Testis (tissue), 3 donors: ENCODE results near the gene TBC1D22A. TPM values are rescaled to one million over a fixed set of nuclear protein-coding genes. Genes with fewer than 3 reads are reported as not detected.

Experiments used
- DNase-seq: peaks from one replicate; pipeline ENCODE4 v3.0.0-alpha.2; 2019
- H3K27ac ChIP-seq, 2 donors: fragments of 200-600 bp; sonication (generic); one replicate each; pipeline ENCODE4 v1.5.1; 2019
- H3K27me3 ChIP-seq: fragments of 200-600 bp; sonication (generic); one replicate; pipeline ENCODE4 v1.5.1; 2019
- H3K36me3 ChIP-seq: fragments of 200-600 bp; sonication (generic); one replicate; pipeline ENCODE4 v1.5.1; 2017; ENCODE audit warnings: low read depth; ENCODE audit errors: missing control alignments
- H3K4me1 ChIP-seq: fragments of 200-600 bp; sonication (generic); one replicate; pipeline ENCODE4 v1.5.1; 2019
- H3K4me3 ChIP-seq, 2 donors: fragments of 200-600 bp; sonication (generic); one replicate each; pipeline ENCODE4 v1.5.1; 2017 to 2019
- H3K9me3 ChIP-seq: fragments of 200-600 bp; sonication (generic); one replicate; pipeline ENCODE4 v1.5.1; 2017
- POLR2A ChIP-seq: fragments of 450-650 bp; IDR thresholded peaks from one replicate; pipeline ENCODE4 v1.6.1; 2017; ENCODE audit warnings: antibody characterized with exemption, mild to moderate bottlenecking, moderate library complexity
- WGBS, 2 donors: methylation state at CpG; one replicate each; pipeline ENCODE4 v1.1.5; 2018; 5-methylcytosine and 5-hydroxymethylcytosine counted together
- intact Hi-C: fragments of 100-400 bp; cut with DNase I; formaldehyde crosslinking; loops from one replicate; pipeline ENCODE4 v1.15.1; 2023; ENCODE audit warnings: low total_unique reads
- polyA plus RNA-seq: library from polyadenylated mRNA; stranded (reverse); fragments of 350-450 nt; fragmentation: Illumina TruSeq; extraction: RNeasy Lipid Tissue Mini Kit (QIAGEN cat#74804); gene quantifications from one replicate; pipeline ENCODE4 v1.2.3, GENCODE V29; 2014; ENCODE audit warnings: low read depth, low replicate concordance; ENCODE audit not compliant: insufficient read depth
- total RNA-seq, 2 donors: library from RNA; depleted of rRNA; stranded (reverse); fragments of >200 nt; gene quantifications; one replicate each; pipeline ENCODE4 v1.2.3, GENCODE V29; 2016
- TF ChIP-seq, protein P1 (sequence below), 3 experiments: fragments of 450-650 bp in 2 of 3; fragments of 200-600 bp in 1 of 3; sonication (generic) in 1 of 3; IDR thresholded peaks; one replicate each; pipeline ENCODE4 v1.5.1; 2016 to 2019; ENCODE audit warnings: antibody characterized with exemption in 3 of 3, mild to moderate bottlenecking in 2 of 3, moderate library complexity in 1 of 3

The TBC1D22A gene
- total and polyA plus RNA-seq, 3 donors from 2014 or later: 16.6 to 32.8 (median 28.5) TPM

DNA sequence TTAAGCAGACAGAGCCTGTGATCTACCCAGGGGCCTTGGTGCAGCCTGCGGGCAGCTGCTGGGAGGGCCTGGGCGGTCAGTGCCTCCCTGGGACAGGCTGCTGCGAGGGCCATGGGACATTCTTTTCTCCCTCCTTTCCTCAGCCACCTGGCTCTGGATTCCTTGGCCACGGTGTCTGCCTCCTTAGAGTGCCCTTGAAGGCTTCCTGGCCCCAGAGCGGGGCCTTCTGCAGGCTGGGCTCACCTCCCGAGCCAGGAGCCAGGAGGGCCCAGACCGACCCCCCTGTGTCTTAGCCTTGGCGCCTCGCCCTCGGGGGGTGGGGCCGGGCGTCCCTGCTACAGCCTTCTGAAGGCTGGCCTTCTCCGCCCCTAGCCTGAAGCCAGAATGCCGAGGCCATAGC is 231.2 kb downstream of the TBC1D22A start:
- H3K4me3 ChIP-seq: no peak overlapping the region
- no peaks in the 10 kb centered on the region for H3K9me3 ChIP-seq
- H3K36me3 ChIP-seq: no peaks in the 10 kb centered on the region
- intact Hi-C loops: no loop called here
- no peak for TF ChIP-seq POLR2A
- TF ChIP-seq, protein P1, sequence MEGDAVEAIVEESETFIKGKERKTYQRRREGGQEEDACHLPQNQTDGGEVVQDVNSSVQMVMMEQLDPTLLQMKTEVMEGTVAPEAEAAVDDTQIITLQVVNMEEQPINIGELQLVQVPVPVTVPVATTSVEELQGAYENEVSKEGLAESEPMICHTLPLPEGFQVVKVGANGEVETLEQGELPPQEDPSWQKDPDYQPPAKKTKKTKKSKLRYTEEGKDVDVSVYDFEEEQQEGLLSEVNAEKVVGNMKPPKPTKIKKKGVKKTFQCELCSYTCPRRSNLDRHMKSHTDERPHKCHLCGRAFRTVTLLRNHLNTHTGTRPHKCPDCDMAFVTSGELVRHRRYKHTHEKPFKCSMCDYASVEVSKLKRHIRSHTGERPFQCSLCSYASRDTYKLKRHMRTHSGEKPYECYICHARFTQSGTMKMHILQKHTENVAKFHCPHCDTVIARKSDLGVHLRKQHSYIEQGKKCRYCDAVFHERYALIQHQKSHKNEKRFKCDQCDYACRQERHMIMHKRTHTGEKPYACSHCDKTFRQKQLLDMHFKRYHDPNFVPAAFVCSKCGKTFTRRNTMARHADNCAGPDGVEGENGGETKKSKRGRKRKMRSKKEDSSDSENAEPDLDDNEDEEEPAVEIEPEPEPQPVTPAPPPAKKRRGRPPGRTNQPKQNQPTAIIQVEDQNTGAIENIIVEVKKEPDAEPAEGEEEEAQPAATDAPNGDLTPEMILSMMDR (IDR thresholded peaks at IDR 0.05): no peak
- whole genome bisulfite sequencing, 2 donors: 40 to 55% methylated on average over 10 to 14 of the region's 14 CpGs
- no peak overlapping the region for H3K27ac ChIP-seq
- peaks cover 9% of the 10 kb centered on the region for H3K4me1 ChIP-seq
- H3K27me3 ChIP-seq: no peaks in the 10 kb centered on the region
- DNase-seq: no peak

GRCh38 chr22:46994265-46994664 is 231.8 kb downstream of the TBC1D22A start:
- intact Hi-C loops: no loop called here
- no peaks in the 10 kb centered on the region for H3K36me3 ChIP-seq
- no peak overlapping the region for H3K4me3 ChIP-seq
- 80 to 82% methylated on average over 6 to 11 of the region's 11 CpGs for WGBS, 2 donors
- no peaks in the 10 kb centered on the region for H3K27me3 ChIP-seq
- peaks cover 9% of the 10 kb centered on the region for H3K4me1 ChIP-seq
- DNase-seq: no peak
- H3K9me3 ChIP-seq: no peaks in the 10 kb centered on the region
- TF ChIP-seq, protein P1 (IDR thresholded peaks at IDR 0.05): no peak
- no peak for TF ChIP-seq POLR2A
- no peak overlapping the region for H3K27ac ChIP-seq

GRCh38 chr22:46994983-46995382 is 232.5 kb downstream of the TBC1D22A start:
- no peaks in the 10 kb centered on the region for H3K27me3 ChIP-seq
- 88 to 90% methylated on average over 12 to 13 of the region's 13 CpGs for WGBS, 2 donors
- H3K9me3 ChIP-seq: no peaks in the 10 kb centered on the region
- no peak for TF ChIP-seq POLR2A
- TF ChIP-seq, protein P1 (IDR thresholded peaks at IDR 0.05): no peak
- no peak overlapping the region for H3K27ac ChIP-seq
- no peak for DNase-seq
- intact Hi-C loops: no loop called here
- H3K4me1 ChIP-seq: peaks cover 9% of the 10 kb centered on the region
- no peaks in the 10 kb centered on the region for H3K36me3 ChIP-seq
- no peak overlapping the region for H3K4me3 ChIP-seq

DNA sequence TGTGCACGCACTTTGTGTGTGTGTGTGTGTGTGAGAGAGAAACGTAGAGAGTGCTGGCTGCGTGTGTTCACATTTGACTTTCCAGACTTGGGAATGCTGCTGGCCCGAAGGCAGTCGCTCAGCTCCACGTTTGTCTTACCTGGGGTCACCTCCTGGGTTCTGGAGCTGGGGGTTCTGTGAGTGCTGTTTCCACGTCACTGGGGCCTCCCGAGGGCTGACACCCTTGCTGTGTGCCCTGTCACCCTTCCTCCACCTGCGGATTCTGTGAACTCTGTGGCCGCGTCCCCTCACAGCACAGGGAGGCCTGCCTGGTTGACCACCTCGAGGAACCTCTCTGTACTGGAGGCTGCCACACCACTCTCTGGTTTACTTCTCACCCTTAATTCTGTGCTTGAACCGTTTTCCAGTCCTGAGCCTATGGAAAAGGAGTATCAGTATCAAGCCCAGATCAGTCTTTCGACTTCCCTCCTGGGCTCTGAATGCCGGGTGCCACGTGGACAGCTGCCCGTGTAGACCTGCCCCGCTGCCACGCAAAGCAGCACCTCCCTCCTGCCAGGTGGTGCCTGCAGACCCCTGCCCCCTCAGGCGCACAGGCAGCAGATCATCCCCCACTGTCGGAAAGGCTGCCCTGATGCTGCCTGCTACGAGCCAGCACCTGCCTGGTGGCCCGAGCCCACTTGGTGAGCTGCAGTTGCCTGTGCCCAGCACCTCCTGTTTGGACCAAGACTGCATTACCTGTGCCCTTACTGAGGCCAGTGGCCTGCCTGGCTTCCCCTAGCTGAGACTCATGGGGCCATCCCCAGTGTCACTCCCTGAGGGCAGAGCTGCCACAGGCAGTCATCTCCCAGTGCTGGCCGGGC is 233.3 kb downstream of the TBC1D22A start:
- H3K27ac ChIP-seq: no peak overlapping the region
- H3K36me3 ChIP-seq: no peaks in the 10 kb centered on the region
- TF ChIP-seq POLR2A: no peak
- TF ChIP-seq, protein P1 (IDR thresholded peaks at IDR 0.05): no peak
- H3K9me3 ChIP-seq: no peaks in the 10 kb centered on the region
- no peak overlapping the region for H3K4me3 ChIP-seq
- intact Hi-C loops: no loop called here
- DNase-seq: no peak
- H3K27me3 ChIP-seq: no peaks in the 10 kb centered on the region
- WGBS, 2 donors: 93 to 95% methylated on average over 23 to 24 of the region's 24 CpGs
- H3K4me1 ChIP-seq: peaks cover 9% of the 10 kb centered on the region
